GM21390 (cell line): ENCODE measurements around the gene LAMC3.

Experiments
- ATAC-seq: cut with Tn5 transposase; IDR thresholded peaks from one replicate; pipeline ENCODE4 v1.9.1; 2021; ENCODE audit not compliant: unreplicated experiment

Gene LAMC3

GRCh38 chr9:131042666-131043065 is 33.7 kb downstream of the LAMC3 start:
- ATAC-seq: no peak

DNA sequence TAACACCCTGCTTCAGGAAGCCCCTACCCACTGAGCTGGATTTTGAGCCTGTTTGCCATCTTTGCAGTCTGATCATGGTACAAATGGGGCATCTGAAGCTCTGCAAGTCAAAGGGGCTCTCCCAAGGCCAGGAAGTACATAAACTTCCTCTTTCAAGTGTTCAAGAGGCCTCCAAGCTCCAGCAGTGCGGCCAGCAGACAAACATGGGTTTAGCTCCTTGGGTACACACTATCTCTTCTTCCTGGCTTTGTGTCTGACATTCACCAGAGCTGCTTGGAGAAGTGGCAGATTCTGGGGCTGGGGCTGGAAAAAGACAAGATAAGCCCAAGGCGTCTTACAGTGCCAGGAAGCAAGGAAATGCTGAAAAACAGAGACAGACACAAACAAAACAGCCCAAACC is 34.1 kb downstream of the LAMC3 start:
- no peak for ATAC-seq

- ATAC-seq: no peak
Observed at GRCh38 chr9:131043646-131044045, 34.7 kb downstream of the LAMC3 start.

GRCh38 chr9:131045300-131046092 is 36.5 kb downstream of the LAMC3 start:
- ATAC-seq: no peak

- no peak for ATAC-seq
Observed at GRCh38 chr9:131046093-131046380, 37.1 kb downstream of the LAMC3 start.

GRCh38 chr9:131046581-131047202 is 37.7 kb downstream of the LAMC3 start:
- no peak for ATAC-seq

- no peak for ATAC-seq
Observed at GRCh38 chr9:131048332-131048731, 39.4 kb downstream of the LAMC3 start.

- no peak for ATAC-seq
Observed at GRCh38 chr9:131048820-131049219, 39.8 kb downstream of the LAMC3 start.

DNA sequence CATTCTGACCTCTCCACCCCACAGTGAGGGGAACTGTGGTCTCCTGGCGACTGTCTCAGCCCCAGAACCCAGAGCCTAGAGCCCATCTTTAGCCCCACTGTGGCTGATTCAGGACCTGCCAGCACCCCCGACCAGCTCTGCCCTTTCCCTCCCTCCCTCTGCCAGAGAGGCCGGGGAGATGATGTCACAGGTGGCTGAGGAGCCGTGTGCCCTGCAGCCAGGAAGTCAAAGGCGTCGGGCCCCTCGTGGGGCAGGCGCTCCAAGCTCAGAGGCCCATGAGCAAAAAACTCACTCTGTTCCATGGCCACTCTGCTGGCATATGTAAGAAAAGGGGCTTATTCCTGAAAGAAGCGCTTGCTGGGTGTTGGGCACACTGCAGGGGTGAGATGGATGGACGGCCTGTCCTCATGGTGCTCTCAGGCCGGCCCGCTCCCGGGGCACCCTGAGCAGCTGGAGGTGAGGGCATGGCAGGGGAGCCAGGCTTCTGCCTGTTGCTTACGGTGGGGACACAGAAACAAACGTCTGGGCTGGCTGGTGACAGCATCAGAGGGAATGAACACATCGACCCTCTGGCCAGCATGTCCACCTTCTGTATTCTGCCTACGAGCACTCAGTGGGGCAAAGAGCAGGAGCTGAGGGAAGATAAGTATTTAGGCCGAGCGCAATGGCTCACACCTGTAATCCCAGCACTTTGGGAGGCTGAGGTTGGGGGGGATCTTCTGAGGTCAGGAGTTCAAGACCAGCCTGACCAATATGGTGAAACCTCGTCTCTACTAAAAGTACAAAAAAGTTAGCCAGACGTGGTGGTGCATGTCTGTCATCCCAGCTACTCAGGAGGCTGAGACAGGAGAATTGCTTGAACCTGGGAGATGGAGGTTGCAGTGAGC is 41.1 kb downstream of the LAMC3 start:
- ATAC-seq: no peak

- no peak for ATAC-seq
Observed at GRCh38 chr9:131050831-131051230, 41.9 kb downstream of the LAMC3 start.

- ATAC-seq: no peak
Observed at GRCh38 chr9:131051592-131052517, 42.9 kb downstream of the LAMC3 start.

- no peak for ATAC-seq
Observed at GRCh38 chr9:131053896-131054295, 44.9 kb downstream of the LAMC3 start.

DNA sequence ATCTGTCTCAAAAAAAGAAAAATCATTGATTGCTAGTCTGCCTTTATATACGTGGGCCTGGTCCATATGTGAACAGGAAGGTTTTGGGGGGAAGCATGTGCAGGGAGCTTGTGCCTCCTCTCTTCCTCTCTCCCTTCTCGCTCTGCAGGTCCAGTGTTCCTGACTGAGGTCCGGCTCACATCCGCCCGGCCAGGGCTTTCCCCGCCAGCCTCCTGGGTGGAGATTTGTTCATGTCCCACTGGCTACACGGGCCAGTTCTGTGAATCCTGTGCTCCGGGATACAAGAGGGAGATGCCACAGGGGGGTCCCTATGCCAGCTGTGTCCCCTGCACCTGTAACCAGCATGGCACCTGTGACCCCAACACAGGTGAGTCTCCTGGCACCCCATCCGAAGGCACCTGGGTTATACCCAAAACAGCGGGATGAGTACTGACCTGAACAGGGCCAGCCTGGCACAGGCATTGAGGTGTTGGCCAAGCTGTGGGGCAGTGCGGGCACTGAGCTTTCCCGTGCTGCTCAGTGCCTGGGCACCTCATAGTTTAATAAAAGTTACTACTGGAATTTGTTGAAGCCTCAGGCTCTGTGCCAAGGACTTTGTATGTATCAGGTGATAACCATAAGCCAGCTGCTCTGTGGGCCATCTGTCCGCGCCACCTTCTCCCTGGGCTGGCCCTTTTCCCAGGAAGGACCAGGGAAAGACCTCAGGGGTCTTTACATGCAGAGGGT is 48.0 kb downstream of the LAMC3 start:
- ATAC-seq: no peak

DNA sequence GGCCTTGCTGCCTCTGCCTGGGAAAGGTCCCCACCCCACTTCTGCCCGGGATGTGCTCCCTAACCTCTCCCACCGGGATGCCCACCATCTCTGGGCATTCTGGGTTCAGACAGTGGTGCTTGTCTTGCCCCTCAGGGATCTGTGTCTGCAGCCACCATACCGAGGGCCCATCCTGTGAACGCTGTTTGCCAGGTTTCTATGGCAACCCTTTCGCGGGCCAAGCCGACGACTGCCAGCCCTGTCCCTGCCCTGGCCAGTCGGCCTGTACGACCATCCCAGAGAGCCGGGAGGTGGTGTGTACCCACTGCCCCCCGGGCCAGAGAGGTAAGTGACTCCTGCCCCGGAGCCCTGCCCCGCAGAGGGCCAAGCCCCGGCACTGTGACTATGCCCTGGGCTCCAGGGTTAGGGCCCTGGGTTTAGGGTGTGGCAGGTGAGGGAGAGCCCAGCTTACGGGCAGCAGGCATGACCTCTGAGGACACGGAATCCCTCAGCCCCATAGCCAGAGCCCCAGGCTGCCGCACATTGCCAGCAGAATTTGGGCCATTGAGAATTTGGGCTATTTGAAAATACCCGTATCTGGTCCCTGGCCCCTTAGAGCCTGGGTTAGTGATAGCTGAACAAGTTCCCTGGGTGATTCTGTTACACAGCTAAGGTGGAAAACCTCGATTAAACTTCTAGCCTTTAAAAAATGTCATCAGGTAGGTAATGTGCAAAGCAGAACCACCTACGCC is 52.1 kb downstream of the LAMC3 start:
- no peak for ATAC-seq

DNA sequence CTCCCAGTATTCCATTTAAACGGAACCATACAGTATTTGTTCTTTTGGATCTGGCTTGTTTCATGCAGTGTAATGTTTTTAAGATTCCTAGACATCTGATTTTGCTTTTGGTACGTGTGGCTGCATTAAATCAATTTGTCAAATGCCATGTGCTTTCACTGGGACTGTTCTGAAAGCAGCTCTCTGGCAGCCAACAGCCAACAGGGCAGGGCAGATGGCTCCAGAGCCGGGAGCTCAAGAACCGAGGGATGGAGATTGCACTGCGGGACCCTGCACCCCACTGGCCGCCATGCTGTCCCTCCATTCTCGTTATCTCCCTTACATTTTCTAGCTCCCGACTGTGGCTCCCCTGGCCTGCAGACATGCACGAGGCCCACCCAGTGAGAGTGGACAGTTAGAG is 54.0 kb downstream of the LAMC3 start:
- no peak for ATAC-seq

DNA sequence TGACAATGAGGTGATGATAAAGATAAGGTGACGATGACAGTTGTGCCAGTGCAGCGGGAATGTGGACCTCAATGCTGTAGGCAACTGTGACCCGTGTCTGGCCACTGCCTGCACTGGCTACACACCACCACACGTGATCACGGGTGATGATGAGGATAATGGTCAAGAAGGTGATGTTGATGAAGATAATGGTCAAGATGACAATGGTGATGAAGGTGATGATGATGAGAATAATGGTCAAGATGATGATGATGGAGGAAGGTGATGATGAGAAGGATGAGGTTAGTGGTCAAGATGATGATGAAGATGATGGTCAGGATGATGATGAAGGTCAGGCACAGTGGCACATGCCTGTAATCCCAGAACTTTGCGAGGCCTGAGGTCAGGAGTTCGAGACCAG is 56.6 kb downstream of the LAMC3 start:
- ATAC-seq: no peak

- ATAC-seq: no peak
Observed at GRCh38 chr9:131067625-131068024, 58.7 kb downstream of the LAMC3 start.

DNA sequence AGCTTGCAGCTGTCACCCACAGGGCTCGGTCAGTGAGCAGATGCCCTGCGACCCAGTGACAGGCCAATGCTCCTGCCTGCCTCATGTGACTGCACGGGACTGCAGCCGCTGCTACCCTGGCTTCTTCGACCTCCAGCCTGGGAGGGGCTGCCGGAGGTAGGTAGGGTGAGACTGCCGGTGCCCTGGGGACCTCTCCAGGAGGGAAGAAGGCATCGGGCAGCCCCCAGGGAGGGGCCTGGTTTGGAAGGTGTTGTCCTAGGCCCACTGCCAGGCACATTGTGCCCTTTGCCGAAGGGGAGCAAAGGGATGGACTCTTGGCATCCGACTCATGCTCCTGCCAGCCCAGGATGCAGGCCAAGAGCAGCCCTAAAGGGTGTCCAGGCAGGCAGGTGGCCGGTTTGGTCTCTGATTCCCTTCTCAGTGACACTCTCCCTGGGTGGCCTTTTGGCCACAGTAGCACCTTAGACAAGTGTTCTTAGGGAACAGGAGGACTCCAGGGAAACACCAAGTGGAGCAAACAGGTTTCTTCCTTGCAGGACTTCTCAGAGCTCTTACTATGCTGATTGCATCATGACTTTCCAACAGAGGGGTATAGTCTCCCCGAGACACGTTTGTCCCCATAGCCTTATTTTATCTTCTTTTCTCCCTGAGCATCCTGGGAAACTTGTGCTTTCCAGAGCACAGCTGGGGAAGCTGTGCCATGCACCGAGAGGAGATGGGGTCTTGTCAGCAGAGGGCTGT is 59.3 kb downstream of the LAMC3 start:
- no peak for ATAC-seq

DNA sequence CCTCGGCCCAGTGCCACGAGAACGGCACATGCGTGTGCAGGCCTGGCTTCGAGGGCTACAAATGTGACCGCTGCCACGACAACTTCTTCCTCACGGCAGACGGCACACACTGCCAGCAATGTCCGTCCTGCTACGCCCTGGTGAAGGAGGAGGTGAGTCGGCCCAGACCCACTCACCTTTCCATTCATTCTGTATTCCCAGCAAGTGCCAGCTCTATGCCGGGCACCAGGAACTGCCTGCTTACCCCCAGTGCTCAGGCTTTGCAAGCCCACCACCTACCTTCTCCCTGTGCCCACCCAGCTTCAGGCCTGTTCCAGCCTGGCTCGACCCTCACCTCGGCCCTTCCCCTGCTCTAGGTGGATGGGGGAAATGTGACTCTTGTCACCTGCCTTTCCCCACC is 60.7 kb downstream of the LAMC3 start:
- ATAC-seq: no peak
